ENCODE data around the gene ESRP2. TPM values are rescaled to one million over a fixed set of nuclear protein-coding genes. Genes with fewer than 3 reads are reported as not detected.
A peak's percentile ranks its signal among the peaks of the same experiment; 100 is the strongest.

ESRP2 gene
- total RNA-seq, 6 experiments from 2014 or later = 0.05 to 0.14 (median 0.10) TPM; not detected in 2

DNA sequence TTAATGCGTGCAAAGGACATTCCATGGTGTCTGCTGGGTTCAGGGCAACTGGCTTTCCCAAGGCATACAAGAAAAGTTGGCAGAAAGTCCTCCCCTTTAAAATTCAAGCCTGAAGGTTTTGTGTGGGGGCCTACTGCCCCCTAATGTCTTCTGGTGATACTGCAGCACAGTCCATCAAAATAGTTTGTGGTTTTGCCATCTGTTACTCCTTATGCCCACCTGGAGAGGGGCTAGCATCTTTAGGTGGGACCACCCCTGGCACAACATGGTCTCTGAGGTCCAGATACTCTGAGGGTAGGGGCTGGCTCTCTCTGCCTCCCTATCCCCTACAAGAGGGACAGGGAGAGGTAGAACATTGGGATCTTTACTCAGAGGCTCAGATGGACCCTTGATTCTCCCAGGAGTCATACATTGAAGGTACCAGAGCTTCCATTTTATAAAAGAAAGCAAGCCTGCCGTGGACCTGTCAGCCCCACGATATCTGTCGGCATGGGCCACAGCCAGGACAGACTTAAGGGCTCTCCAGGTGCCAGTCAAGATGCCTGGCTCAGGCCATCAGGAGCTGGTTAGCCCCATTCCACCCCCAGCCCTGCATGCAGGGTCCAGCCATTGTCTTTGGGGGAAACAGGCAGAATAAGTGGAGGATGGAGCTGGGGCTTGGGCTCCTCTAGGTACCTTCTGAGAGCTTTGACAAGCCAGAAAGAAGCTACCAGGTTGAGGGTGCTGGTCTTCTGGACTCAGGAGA is 6.3 kb downstream of the ESRP2 start:
- peak; percentile 72 for DNase-seq
- peaks cover 22% of the 10 kb centered on the region for H3K4me1 Mint-ChIP-seq (ENCODE audit: low read depth)
- H3K9me3 Mint-ChIP-seq = no peaks in the 10 kb centered on the region; the same call in 1 of the 2 replicates
- TF ChIP-seq, protein P1, sequence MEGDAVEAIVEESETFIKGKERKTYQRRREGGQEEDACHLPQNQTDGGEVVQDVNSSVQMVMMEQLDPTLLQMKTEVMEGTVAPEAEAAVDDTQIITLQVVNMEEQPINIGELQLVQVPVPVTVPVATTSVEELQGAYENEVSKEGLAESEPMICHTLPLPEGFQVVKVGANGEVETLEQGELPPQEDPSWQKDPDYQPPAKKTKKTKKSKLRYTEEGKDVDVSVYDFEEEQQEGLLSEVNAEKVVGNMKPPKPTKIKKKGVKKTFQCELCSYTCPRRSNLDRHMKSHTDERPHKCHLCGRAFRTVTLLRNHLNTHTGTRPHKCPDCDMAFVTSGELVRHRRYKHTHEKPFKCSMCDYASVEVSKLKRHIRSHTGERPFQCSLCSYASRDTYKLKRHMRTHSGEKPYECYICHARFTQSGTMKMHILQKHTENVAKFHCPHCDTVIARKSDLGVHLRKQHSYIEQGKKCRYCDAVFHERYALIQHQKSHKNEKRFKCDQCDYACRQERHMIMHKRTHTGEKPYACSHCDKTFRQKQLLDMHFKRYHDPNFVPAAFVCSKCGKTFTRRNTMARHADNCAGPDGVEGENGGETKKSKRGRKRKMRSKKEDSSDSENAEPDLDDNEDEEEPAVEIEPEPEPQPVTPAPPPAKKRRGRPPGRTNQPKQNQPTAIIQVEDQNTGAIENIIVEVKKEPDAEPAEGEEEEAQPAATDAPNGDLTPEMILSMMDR (IDR thresholded peaks at IDR 0.05) = peak; percentile 95
- no peaks in the 10 kb centered on the region for H3K36me3 Mint-ChIP-seq (ENCODE audit: low read depth)
- H3K27me3 Mint-ChIP-seq (ENCODE audit: insufficient read depth) = peaks cover 1% of the 10 kb centered on the region
- no peak overlapping the region for H3K4me3 Mint-ChIP-seq
- H3K27ac Mint-ChIP-seq = peak overlapping the region; percentile 27; the same call in 1 of the 2 replicates

DNA sequence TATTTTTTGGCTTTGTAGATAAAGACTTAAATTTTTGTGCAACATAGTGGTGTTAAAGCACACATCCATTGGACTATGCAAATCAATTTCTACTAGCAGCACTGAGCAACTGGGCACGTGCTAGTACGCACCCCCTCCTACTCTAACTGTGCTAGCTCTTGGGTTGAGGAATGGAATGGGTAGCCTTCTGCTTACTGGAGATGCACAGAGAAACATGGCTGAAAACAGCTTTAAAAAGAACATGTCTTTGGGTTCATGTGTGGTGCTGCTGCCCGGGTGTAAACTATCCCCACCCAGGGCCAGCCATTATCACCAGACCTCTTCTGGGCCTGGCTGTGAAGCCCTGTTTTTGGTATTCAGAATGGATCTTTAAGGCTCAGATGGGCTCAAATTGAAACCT is 7.3 kb downstream of the ESRP2 start:
- Mint-ChIP-seq H3K27ac (no peak overlapping the region), H3K27me3 (ENCODE audit: insufficient read depth) (peaks cover 1% of the 10 kb centered on the region; the same call in 1 of the 2 replicates), H3K4me1 (ENCODE audit: low read depth) (peaks cover 19% of the 10 kb centered on the region), H3K36me3 (ENCODE audit: low read depth) (no peaks in the 10 kb centered on the region), H3K9me3 (no peaks in the 10 kb centered on the region), H3K4me3 (no peak overlapping the region)
- DNase-seq = no peak
- TF ChIP-seq, protein P1 (IDR thresholded peaks at IDR 0.05) = no peak

DNA sequence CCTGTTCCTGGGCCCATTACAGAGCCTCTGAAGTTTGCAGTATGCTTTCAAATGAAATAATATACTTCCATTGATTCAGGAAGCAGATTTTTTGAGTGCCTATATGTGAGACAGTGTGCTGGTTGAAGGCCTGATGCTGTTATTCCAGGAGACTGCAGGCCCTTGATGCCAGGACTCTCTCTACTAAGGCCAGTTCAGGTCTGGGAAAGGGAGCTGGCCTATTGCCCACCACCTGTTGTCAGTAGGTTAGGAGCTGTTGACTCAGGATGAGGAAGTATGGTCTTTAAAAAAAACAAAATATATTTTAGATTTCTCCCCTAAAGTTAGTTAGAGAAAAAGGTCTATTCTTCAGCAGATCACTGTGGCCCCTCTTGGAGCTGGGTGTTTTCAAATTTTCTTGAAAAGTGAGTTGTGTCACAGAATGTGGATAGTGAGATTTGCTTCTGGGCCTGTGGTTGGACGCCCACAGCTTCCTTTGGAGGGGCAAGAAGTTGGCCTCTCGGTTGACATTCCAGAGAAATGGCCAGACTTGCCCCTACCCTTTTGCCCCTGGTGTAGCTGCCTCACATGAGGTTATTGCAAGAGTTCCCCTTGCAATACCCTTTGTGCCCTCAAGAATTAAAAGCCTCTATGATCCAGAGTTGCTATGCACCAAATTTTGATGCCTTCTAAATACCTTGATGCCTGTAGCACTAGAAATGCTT is 7.9 kb downstream of the ESRP2 start:
- no peak for DNase-seq
- H3K27ac Mint-ChIP-seq = no peak overlapping the region
- peaks cover 1% of the 10 kb centered on the region; the same call in 1 of the 2 replicates for H3K27me3 Mint-ChIP-seq (ENCODE audit: insufficient read depth)
- H3K9me3 Mint-ChIP-seq = no peaks in the 10 kb centered on the region
- TF ChIP-seq, protein P1 (IDR thresholded peaks at IDR 0.05) = peak; percentile 23; the same call in 1 of the 2 replicates
- H3K4me1 Mint-ChIP-seq (ENCODE audit: low read depth) = peaks cover 19% of the 10 kb centered on the region
- H3K4me3 Mint-ChIP-seq = no peak overlapping the region
- no peaks in the 10 kb centered on the region for H3K36me3 Mint-ChIP-seq (ENCODE audit: low read depth)

DNA sequence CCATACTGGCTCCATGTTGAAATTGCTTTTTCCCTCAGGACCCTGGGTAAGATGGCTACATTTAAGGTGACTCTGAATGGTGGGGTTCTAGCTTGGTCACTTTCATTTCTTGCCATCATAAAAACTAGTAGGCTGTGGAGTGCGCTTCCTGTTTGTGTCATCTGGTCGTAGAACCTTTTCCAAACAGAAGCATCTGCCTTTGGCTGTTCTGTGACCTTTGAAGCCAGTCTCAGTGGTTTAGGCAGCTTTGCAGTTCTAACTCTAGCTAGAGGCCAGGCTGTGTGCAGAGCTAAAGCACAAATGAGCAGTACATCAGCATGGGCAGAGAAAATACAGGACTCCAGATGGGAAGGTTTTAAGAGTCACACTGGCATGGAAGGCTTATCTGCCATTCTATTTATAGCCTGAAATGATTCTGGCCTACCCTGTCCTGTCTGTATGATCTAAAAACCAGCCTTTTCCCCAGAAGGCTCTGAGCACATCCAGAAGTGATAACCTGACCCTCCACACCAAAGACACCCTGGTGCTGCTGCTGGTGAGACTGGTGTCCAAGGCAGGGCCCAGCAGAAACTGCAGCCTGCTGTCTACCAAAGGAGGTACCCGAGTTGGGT is 8.6 kb downstream of the ESRP2 start:
- Mint-ChIP-seq H3K27me3 (ENCODE audit: insufficient read depth) (peaks cover 1% of the 10 kb centered on the region; the same call in 1 of the 2 replicates), H3K36me3 (ENCODE audit: low read depth) (no peaks in the 10 kb centered on the region), H3K4me1 (ENCODE audit: low read depth) (peaks cover 19% of the 10 kb centered on the region), H3K27ac (peak overlapping the region; percentile 45; the same call in 1 of the 2 replicates), H3K9me3 (no peaks in the 10 kb centered on the region), H3K4me3 (no peak overlapping the region)
- DNase-seq = no peak
- TF ChIP-seq, protein P1 (IDR thresholded peaks at IDR 0.05) = no peak

DNA sequence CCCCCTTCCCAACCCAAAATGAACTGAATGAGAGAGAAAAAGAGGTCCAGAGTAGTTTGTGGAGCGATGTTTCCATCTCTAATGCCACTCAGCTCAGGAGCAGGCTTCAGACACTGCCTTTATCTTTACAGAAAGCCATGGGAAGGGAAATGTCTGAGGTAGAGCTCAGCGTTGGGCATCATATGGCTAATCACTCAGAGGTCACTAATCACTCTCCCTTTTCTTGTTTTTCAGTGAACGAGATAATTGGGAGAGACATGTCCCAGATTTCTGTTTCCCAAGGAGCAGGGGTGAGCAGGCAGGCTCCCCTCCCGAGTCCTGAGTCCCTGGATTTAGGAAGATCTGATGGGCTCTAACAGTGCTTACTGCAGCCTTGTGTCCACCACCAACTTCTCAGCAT is 9.8 kb downstream of the ESRP2 start:
- H3K4me3 Mint-ChIP-seq = no peak overlapping the region
- TF ChIP-seq, protein P1 (IDR thresholded peaks at IDR 0.05) = no peak
- no peak for DNase-seq
- H3K9me3 Mint-ChIP-seq = no peaks in the 10 kb centered on the region
- H3K27me3 Mint-ChIP-seq (ENCODE audit: insufficient read depth) = no peaks in the 10 kb centered on the region; the same call in 1 of the 2 replicates
- H3K4me1 Mint-ChIP-seq (ENCODE audit: low read depth) = peaks cover 19% of the 10 kb centered on the region
- no peak overlapping the region for H3K27ac Mint-ChIP-seq
- H3K36me3 Mint-ChIP-seq (ENCODE audit: low read depth) = no peaks in the 10 kb centered on the region

All from HFFc6 (cell line).